ENCODE results near the gene PRKG1.

PRKG1 gene

GRCh38 chr10:51918884-51919325, 844.6 kb downstream of the PRKG1 start:
- no peak for DNase-seq

- DNase-seq: no peak
Observed at GRCh38 chr10:51920672-51921071, 846.4 kb downstream of the PRKG1 start.

DNA sequence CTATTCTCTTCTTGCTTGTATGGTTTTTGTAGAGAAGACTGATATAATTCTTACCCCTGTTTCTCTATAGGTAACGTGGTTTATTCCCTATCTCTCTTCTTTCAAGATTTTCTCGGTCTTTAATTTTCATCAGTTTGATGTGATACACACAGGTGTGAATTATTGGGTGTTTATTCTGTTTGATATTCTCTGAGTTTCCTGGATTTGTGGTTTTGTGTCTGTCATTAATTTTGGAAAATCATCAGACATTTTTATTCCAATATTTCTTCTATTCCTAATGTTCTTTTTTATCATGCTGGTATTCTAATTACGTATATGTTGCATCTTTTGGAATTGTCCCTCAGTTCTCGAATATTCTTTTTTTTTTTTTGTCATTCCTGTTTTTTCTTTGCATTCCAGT, 850.1 kb downstream of the PRKG1 start:
- DNase-seq: no peak

DNA sequence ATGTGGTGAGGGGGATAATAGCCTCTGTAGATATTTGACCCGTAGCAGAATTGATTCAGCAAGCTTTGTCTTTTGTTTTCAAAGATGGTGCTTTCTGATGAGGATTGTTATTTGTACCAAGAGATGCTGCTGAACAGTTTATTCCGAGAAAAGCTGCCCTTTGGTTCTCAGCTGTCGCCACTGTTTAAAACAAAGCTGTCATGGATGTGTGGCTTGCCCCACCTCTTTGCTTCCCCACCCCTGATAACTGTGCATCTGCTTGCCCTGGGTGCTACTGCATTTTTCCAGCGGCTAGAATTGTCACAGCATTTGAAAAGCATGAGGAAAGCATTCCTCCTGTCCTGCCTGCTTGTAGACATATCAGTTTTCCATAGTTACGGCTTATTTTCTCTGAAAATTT, 852.0 kb downstream of the PRKG1 start:
- no peak for DNase-seq

DNA sequence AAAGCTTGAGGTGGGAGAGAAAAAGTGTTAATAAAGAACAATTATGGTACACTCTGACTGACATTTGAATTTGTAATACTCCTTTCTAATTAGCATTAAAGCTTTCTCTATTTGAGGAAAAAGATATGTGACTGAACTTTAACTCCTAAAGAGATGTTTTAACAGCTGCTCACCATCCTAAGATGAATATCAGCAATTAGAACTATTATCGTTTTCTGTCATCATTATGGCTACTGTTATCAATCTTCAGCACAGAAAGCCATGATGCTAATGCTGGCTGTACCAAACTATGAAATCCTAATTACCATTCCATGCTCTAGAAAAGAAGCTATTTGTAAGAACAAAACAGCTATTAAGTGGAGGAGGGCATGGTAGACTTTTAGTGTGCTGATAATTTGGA, 853.9 kb downstream of the PRKG1 start:
- no peak for DNase-seq

- DNase-seq: no peak
Observed at GRCh38 chr10:51932530-51932929, 858.2 kb downstream of the PRKG1 start.

DNA sequence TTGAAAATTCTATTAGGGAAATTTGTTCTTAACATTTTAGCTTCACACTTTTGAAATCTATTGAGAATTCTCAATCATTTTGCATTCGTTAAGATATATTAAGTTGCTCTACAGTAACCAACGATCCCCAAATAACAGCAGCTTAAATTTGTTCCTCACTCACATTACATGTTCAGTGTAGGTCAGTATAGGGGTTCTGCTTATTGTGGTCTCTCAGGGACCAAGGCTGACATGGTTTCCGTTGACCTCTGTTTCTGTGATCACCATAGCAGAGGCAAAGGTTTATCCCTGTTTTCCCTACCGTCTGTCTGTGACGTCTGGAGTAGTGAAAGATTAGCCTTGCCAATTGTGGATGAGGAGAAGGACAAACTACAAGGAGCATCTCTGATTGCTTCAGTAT, 860.1 kb downstream of the PRKG1 start:
- DNase-seq: no peak

DNA sequence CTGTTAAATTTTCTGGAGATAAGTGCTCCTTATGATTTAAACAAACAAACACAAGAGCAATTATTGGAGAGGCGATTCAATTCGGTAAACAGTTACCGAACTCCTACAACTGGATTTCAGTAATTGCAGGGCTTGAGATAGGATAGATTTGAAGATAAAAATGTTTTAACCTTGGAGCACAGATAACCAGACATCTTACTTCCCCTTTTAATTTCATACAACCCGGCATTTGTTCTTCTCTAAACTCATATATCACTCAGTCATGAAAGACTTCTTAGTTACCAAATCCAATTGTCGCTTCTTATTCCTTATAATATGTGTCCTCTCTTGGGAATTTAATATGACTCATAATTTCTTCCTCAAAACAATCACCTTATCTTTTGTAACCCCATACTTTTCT, 861.1 kb downstream of the PRKG1 start:
- DNase-seq: no peak

DNA sequence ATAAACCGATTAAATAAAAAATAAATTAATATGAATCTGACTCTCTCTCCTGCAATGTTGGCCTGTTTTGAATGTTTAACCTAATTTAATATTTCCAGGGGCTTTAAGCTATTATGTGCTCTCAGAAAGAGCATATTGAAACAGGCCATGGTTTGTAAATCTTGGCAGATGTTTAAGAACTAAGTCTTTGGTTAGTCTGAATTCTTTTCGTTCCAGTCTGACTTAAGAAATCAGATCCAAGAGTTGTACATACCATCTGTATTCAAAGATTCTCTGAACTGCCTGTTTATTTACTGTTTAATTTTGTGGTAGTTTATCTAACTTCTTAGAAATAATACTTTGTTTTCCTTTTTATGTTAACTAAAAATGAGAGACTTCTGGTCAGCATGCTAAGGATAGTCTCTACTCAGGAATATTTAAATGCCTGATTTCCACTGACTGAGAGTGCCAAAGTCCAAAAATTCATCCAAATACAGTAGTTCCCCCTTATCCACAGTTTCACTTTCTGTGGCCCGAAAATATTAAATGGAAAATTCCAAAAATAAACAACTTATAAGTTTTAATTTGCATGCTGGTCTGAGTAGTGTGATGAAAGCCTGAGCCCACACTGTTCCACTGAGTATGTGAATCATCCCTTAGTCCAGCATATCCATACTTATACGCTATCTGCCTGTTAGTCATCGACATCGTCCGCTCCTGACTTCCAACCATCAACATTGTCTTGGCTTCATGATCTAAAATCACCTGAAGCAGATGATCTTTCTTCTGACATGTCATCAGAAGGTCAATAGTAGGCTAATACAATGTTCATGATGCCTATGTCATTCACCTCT, 863.2 kb downstream of the PRKG1 start:
- no peak for DNase-seq

GRCh38 chr10:51950371-51950995, 876.2 kb downstream of the PRKG1 start:
- DNase-seq: no peak

DNA sequence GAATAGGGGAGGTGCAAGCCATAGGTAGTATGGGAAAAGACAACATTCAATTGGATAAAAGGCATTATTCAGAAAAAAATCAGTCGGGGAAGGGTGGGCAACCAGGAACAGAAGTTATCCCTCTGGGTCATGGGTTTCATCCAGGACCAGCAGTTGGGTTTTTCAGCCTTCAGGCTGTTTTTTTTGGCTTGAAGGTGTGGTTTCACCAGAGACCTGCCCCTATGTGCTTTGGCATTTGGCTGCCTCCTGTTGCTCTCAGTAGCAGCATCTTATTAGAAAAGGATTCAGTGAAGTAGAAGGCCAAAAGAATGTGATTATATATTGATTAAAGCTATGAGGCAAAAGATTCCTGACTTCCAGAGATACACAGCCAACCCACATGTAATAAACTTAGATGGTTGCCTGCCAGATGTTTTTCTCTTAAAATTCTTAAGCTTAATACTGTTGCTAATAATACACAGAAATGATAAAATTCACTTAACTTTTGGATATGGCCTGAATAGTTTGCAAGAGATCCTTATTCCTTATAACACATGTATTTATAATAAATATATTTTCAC, 876.8 kb downstream of the PRKG1 start:
- no peak for DNase-seq

DNA sequence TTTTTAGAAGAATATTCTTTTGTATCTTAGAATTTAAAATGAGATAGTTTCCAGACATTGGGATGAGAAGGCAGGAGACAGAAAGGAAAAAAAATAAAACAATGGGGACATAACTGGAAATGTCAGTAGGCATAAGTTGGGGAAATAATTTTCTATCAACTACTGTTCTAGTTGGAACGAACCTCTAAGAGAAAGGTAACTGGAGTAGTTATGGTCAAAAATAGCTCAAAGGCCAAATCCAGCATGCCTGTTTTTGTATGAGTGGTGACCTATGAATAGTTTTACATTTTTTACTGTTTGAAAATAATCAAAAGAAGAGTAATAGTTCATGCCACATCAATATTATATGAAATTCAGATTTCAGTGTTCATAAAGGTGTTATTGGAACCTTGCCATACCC, 877.3 kb downstream of the PRKG1 start:
- DNase-seq: no peak

DNA sequence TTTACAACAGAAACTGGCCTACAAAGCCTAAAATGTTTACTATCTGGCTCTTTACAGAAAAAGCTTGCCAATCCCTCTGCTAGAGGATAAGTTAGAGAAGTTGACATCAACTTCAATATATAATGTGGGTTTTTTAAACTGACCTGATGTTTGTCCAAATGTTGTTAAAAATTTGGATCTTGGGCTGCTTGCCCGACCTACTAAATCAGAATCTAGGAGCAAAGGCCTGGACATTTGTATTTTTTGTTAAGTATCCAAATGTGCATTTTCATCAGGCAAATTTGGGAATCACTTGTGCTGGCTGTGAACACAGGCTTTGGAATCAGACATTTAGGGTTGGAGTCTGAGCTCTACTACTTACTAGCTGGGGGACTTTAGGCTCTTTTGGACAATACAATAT, 877.8 kb downstream of the PRKG1 start:
- DNase-seq: no peak

DNA sequence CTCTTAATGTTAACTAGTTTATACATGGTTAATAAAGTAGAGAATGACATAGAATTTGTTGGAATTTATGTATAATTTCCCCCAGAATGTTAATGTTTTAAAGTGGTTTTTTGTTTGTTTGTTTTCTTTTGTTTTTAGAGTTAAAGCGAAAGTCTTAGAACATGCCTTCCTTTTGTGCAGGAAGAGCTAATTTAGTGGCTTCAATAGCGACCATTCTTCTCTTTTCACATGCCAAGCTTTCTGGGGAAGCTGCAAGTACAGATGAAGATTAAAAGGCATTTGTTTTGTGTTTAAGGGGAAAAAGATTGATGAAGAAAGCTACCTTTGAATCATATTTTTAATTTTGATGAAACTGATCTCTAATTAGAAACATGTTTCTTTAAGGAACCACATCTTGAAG, 881.4 kb downstream of the PRKG1 start:
- DNase-seq: no peak

DNA sequence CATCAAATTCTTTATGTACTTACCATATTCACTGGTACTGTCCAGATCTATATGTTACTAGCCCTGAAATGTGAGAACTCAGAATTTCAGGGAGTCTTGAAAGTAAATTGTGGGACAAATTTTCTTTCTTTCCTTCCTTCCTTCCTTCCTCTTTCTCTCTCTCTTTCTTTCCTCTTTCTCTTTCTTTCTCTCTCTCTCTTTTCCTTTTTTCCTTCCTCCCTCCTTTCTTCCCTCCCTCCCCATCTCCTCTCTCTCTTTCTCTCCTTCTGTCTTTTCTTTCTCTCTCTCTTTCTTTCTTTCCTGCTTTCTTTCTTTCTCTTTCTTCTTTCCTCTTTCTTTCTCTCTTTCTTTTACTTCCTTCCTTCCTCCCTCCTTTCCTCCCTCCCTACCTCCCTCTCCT, 882.5 kb downstream of the PRKG1 start:
- no peak for DNase-seq

- no peak for DNase-seq
Observed at GRCh38 chr10:51960494-51960895, 886.2 kb downstream of the PRKG1 start.

- DNase-seq: no peak
Observed at GRCh38 chr10:51961401-51961800, 887.1 kb downstream of the PRKG1 start.

DNA sequence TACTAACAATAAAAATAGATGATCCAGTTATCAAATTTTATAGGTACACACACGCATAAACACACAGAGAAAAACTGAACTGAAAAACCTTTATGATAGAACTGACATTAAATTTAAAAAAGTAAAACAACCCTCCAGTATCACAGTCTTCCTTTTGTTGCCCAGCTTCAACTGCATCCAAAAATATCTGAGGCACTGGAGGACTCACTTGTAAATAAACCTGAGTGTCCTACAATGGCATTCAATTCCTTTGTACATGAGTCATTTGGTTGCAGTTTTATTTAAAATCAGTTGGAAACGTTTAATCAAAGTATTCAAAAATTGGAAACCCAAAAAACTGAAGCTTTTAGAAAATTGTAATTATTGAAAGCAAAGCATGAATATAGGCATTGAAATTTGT, 890.3 kb downstream of the PRKG1 start:
- no peak for DNase-seq

DNA sequence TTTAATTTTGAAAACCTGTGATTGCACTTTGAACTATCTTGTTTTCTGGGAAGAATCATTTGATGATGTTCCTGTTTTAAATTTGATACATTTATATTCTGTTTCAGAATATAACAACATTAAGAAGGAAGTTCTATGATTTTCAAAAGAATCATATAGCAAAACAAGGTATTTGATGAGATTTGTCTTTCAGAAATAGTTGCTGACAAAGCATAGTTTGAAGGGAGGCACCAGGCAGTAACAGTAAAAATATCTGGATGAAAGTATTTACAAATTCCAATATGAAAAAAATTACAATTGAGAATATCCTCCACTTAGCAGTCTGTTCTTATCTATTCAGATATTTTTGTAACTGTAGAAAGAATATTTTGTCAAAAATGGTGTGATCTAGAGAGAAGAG, 891.2 kb downstream of the PRKG1 start:
- no peak for DNase-seq

DNA sequence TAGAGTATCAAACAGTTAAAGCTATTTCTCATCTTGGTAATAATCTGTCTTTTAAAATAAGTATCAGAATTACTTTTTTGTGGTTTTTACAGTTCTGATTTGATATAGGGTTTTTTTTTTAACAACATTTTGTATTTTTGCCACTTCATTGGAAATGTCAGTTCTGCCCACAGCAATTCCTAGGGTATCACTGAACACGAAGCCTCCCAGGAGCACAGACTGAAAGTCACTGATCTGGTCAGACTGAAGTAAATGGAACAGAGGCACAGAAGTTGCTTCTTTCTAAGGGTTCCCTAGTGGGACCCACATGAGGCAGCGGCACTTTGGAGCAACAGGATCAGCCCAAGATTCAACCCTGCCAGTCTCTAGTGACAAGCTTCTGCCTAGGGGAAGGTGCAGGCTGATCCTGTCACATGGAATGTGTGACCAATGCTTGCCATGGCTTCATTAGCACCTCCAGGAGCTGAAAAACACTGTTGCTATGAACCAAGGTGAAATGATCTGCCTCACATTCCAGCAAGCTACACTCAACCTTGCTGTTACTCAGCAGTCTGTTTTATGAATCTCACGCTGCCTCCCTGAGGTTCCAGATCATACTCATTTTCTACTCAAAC, 898.6 kb downstream of the PRKG1 start:
- DNase-seq: no peak

DNA sequence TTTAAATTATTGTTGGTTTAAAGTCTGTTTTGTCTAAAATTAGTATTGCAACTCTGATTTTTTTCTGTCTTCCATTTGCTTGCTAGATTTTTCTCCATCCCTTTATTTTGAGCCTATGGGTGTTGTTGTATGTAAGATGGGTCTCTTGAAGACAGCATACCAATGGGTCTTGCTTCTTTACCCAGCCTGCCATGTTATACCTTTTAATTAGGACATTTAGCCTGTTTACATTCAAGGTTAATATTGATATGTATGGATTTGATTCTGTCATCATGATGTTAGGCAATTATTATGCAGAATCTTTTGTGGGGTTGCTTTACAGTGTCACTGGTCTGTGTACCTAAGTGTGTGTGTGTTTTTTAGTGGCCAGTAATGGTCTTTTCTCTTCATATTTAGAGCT, 906.5 kb downstream of the PRKG1 start:
- DNase-seq: no peak

DNA sequence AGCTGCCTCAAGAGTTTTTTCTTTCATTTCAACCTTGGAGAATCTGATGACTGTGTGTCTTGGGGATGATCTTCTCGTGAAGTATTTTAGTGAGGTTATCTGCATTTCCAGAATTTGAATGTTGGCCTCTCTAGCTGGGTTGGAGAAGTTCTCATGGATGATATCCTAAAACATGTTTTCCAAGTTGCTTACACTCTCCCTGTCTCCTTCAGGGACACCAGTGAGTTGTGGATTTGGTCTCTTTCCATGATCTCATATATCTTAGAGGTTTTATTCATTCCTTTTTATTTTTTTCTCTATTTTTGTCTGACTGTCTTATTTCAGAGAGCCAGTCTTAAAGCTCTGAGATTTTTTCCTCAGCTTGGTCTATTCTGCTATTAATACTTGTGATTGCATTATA, 907.4 kb downstream of the PRKG1 start:
- DNase-seq: no peak

GRCh38 chr10:51983481-51983880, 909.2 kb downstream of the PRKG1 start:
- DNase-seq: no peak

DNA sequence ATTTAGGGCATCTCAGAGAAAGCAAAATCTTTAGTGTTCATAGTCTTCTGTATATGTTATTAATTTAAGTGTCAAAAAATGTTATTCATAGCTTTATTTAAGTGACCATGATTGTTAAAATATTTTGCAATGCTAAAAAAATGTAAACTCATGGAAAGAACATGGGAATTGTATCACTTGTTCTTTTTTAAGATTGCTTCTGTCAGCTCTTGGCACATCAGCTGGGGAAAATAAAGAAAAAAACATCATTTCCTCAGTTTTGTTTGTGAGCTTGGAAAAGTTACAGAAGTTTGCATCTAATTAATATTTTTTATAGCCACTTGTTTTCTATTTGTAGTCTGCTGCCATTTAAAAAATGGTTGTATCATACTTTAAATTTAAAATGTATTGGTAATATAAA, 911.0 kb downstream of the PRKG1 start:
- no peak for DNase-seq
